OCI-LY3 (cell line): Measurements from ENCODE around the gene COL4A4.

Experiments used
- H2AFZ ChIP-seq: fragments of 200-600, 300-600 bp; shearing (Covaris generic); 2 replicates; pipeline ENCODE4 v1.6.0; 2014; ENCODE audit warnings: antibody characterized with exemption, low read depth, low read length
- H3K27ac ChIP-seq: fragments of 200-600, 300-600 bp; sonication (generic); 2 replicates; pipeline ENCODE4 v1.5.1; 2014; ENCODE audit warnings: mild to moderate bottlenecking, low read length, moderate library complexity, mixed read lengths
- H3K27me3 ChIP-seq: fragments of 200-600, 300-600 bp; sonication (generic); 2 replicates; pipeline ENCODE4 v1.6.1; 2014; ENCODE audit warnings: low read depth, low read length, mixed read lengths
- H3K36me3 ChIP-seq: fragments of 200-600, 300-600 bp; sonication (generic); replicated peaks from 2 replicates; pipeline ENCODE3; 2014; ENCODE audit warnings: low read depth, low read length, mixed read lengths
- H3K4me1 ChIP-seq: fragments of 300-600, 200-600 bp; sonication (generic); 2 replicates; pipeline ENCODE4 v1.6.1; 2014; ENCODE audit warnings: low read length, mixed read lengths
- H3K4me2 ChIP-seq: fragments of 200-600, 300-600 bp; sonication (generic); 2 replicates; pipeline ENCODE4 v1.6.1; 2014; ENCODE audit warnings: low read length, mixed read lengths
- H3K4me3 ChIP-seq: fragments of 300-600, 200-600 bp; sonication (generic); 2 replicates; pipeline ENCODE4 v1.5.1; 2014; ENCODE audit warnings: antibody characterized with exemption, mild to moderate bottlenecking, low read length, moderate library complexity
- H3K79me2 ChIP-seq: fragments of 300-600, 200-600 bp; shearing (Covaris generic); 2 replicates; pipeline ENCODE4 v1.6.1; 2014; ENCODE audit warnings: mild to moderate bottlenecking, low read length, mixed read lengths
- H3K9ac ChIP-seq: fragments of 300-600, 200-600 bp; shearing (Covaris generic); 2 replicates; pipeline ENCODE4 v1.6.0; 2014; ENCODE audit warnings: mild to moderate bottlenecking, low read length, moderate library complexity
- H3K9me3 ChIP-seq: fragments of 200-600, 300-600 bp; shearing (Covaris generic); 2 replicates; pipeline ENCODE4 v1.6.1; 2014; ENCODE audit warnings: low read length, mixed read lengths; ENCODE audit not compliant: insufficient read depth
- H4K20me1 ChIP-seq: fragments of 200-600, 300-600 bp; sonication (generic); 2 replicates; pipeline ENCODE4 v1.6.1; 2016; ENCODE audit warnings: low read length, mixed read lengths; ENCODE audit not compliant: insufficient read depth
- CTCF ChIP-seq: fragments of 200-600, 300-600 bp; sonication (generic); IDR thresholded peaks from 2 replicates; pipeline ENCODE4 v1.5.1; 2014; ENCODE audit warnings: antibody characterized with exemption, low read length, low read depth
- EZH2phosphoT487 ChIP-seq: fragments of 200-600 bp; shearing (Covaris generic); IDR thresholded peaks from 2 replicates; pipeline ENCODE4 v1.6.1; 2018; ENCODE audit warnings: antibody characterized with exemption, mixed run types, low read depth

The COL4A4 gene

GRCh38 chr2:227058888-227059399 lies 105.1 kb downstream of the COL4A4 start:
- Histone ChIP-seq H3K27me3 (no peaks in the 10 kb centered on the region), H3K4me2 (no peak overlapping the region), H4K20me1 (no peaks in the 10 kb centered on the region), H2AFZ (no peak overlapping the region), H3K27ac (no peak overlapping the region), H3K4me1 (no peaks in the 10 kb centered on the region), H3K79me2 (no peaks in the 10 kb centered on the region), H3K36me3 (no peaks in the 10 kb centered on the region), H3K4me3 (no peak overlapping the region), H3K9me3 (no peaks in the 10 kb centered on the region), H3K9ac (no peak overlapping the region)
- TF ChIP-seq CTCF (no peak), EZH2phosphoT487 (no peak)

- H2AFZ ChIP-seq = no peak overlapping the region
- no peak for TF ChIP-seq EZH2phosphoT487
- TF ChIP-seq CTCF = no peak
- H4K20me1 ChIP-seq = no peaks in the 10 kb centered on the region
- H3K79me2 ChIP-seq = no peaks in the 10 kb centered on the region
- H3K4me1 ChIP-seq = no peaks in the 10 kb centered on the region
- no peak overlapping the region for H3K4me3 ChIP-seq
- H3K9me3 ChIP-seq = no peaks in the 10 kb centered on the region
- no peak overlapping the region for H3K4me2 ChIP-seq
- no peaks in the 10 kb centered on the region for H3K36me3 ChIP-seq
- H3K9ac ChIP-seq = no peak overlapping the region
- H3K27me3 ChIP-seq = no peaks in the 10 kb centered on the region
- H3K27ac ChIP-seq = no peak overlapping the region
Measured at GRCh38 chr2:227057743-227058447, 106.1 kb downstream of the COL4A4 start.

- Histone ChIP-seq H4K20me1 (no peaks in the 10 kb centered on the region), H2AFZ (no peak overlapping the region), H3K9ac (no peak overlapping the region), H3K4me3 (no peak overlapping the region), H3K79me2 (no peaks in the 10 kb centered on the region), H3K27me3 (no peaks in the 10 kb centered on the region), H3K36me3 (no peaks in the 10 kb centered on the region), H3K27ac (no peak overlapping the region), H3K9me3 (no peaks in the 10 kb centered on the region), H3K4me1 (no peaks in the 10 kb centered on the region), H3K4me2 (no peak overlapping the region)
- TF ChIP-seq CTCF (no peak), EZH2phosphoT487 (no peak)
Measured at GRCh38 chr2:227057060-227057459, 106.9 kb downstream of the COL4A4 start.

- TF ChIP-seq CTCF = no peak
- TF ChIP-seq EZH2phosphoT487 = no peak
- Histone ChIP-seq H3K9me3 (no peaks in the 10 kb centered on the region), H3K27me3 (no peaks in the 10 kb centered on the region)
Measured at GRCh38 chr2:227054006-227054405, 110.0 kb downstream of the COL4A4 start.

More at GRCh38 chr2:227054006-227054405, 110.0 kb downstream of the COL4A4 start:
- H3K27ac ChIP-seq = no peak overlapping the region
- no peaks in the 10 kb centered on the region for H4K20me1 ChIP-seq
- no peak overlapping the region for H3K9ac ChIP-seq
- H3K79me2 ChIP-seq = no peaks in the 10 kb centered on the region
- H3K4me1 ChIP-seq = no peaks in the 10 kb centered on the region
- H2AFZ ChIP-seq = no peak overlapping the region
- no peak overlapping the region for H3K4me3 ChIP-seq
- H3K4me2 ChIP-seq = no peak overlapping the region
- no peaks in the 10 kb centered on the region for H3K36me3 ChIP-seq
